Astrocyte of the spinal cord (primary cell): Measurements from ENCODE around the gene SLC34A1.

Experiments used
- DNase-seq: peaks from one replicate; pipeline ENCODE4 v3.0.0; 2011; ENCODE audit warnings: low read depth, low spot score
- H3K4me3 ChIP-seq: 2 replicates; pipeline ENCODE4 v1.5.1; 2011; ENCODE audit warnings: low read depth, mild to moderate bottlenecking, low read length, moderate library complexity
- CTCF ChIP-seq: IDR thresholded peaks from 2 replicates; pipeline ENCODE4 v1.5.1; 2012; ENCODE audit warnings: low read depth, mild to moderate bottlenecking, low read length, inconsistent platforms
- in situ Hi-C: cut with HindIII; loops from 2 replicates; pipeline ENCODE4 v1.10.0; 2017; ENCODE audit warnings: low sequenced_read_pairs

SLC34A1 gene

DNA sequence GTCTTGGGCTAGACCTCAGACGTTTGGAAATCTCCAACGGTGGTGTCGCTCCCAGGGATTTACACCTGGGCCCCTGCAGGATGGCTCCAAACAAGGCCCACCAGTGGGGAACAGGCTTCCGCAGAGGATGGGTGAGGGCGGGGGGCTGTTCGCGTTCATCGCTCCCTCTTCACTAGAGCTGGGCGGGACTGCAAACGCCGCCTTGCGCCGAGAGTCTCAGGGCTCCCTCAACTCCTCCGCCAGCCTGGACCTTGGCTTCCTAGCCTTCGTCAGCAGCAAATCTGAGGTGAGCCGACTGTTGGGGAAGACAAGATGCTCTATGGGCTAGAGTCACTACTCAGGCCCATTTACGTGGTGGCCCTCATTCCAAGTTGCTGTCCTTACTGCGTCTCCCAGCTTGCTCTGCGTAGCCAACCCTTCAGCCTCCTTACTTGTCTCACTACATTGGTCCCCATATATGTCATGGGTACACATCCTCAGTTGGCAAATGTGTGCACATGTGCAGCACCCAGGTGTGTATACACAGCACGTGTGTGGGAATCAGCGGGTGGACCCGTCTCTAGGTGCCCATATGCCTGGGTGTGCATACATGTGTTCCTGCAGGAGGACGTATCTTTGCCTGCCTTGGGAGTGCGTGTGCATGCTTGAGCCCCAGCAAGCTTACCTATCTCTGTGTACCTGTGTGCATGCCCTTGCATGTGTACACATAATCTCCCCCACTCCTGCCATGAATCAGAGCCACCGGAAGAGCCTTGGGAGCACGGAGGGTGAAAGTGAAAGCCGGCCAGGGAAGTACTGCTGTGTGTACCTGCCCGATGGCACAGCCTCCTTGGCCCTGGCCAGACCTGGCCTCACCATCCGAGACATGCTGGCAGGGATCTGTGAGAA, 16.0 kb upstream of the SLC34A1 start:
- no peak for TF ChIP-seq CTCF
- DNase-seq, result no peak
- H3K4me3 ChIP-seq, result no peak overlapping the region
- in situ Hi-C loops, result no loop called here

DNA sequence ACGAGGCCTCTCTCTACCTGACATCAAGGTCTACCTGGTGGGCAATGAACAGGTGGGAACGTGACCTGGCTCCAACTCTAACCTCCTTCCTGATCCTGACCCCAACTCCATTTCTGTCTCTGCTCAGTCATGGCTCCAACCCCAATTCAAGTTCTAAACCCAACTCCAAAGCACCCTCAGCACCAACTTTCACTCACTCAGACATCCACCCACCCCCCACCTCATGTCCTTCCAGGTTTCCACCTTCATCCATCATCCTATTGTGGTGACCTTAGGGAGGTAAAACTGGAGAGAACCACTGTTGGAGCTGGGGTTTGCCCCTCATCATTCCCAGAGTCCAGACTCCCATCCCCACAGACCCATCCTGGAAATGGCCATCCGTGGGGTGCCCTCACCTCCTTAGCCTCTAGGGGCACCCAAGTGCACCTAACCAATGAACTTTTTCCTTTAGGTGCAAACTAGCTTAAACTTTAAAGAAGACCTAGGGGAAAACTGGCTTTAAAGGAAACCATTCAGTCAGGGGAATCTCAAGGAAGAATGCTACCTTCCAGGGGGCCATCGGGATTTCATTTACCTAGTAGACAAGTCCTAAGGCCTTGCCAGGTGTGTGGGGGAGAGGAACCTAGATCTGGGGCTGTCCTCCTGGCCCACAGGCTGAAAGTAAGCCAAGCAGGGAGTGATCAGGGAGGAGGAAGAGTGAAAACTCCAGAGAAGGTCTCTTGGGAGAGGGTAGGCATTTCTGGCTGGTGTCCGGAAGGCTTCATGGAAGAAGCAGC, 15.2 kb upstream of the SLC34A1 start:
- no peak overlapping the region for H3K4me3 ChIP-seq
- in situ Hi-C loops, result no loop called here
- DNase-seq, result no peak
- peak; percentile 74 for TF ChIP-seq CTCF

DNA sequence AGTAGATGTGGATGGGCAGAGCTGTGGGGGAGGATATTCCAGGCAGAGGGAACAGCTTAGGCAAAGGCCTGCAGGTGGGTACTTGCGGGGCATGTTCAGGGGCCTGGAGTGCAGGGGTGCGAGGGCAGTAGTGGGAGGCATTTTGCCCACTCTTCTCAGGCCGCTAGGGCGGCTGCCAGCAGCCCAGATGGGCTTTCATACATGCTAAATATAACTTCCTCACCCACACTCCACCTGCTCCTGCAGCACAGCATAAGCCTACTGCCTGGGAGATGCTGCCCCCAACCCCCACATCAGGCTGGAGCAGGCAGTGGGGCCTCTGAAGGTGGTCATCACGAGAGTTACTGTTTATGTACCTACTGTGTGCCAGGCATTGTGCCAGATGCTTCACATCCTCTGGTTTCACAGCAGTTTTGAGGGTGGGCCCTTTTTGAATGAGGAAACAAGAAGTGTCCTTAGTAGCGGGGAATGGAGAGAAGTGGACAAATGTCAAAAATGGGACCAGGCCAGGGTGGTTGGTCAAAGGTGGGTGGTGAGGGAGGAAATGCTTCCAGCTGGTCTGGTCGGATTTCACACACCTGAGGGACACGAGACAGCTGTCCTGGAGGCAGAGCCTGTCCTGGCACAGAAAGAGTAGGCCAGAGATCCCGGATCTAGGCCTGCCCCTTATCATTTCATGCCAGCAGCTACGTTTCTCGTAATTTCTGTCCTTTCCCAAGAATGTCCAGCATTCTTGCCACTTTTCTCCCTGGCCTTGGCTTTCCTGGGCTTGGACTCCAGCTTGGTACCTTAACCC, 14.4 kb upstream of the SLC34A1 start:
- DNase-seq, result no peak
- in situ Hi-C loops, result no loop called here
- no peak overlapping the region for H3K4me3 ChIP-seq
- no peak for TF ChIP-seq CTCF

DNA sequence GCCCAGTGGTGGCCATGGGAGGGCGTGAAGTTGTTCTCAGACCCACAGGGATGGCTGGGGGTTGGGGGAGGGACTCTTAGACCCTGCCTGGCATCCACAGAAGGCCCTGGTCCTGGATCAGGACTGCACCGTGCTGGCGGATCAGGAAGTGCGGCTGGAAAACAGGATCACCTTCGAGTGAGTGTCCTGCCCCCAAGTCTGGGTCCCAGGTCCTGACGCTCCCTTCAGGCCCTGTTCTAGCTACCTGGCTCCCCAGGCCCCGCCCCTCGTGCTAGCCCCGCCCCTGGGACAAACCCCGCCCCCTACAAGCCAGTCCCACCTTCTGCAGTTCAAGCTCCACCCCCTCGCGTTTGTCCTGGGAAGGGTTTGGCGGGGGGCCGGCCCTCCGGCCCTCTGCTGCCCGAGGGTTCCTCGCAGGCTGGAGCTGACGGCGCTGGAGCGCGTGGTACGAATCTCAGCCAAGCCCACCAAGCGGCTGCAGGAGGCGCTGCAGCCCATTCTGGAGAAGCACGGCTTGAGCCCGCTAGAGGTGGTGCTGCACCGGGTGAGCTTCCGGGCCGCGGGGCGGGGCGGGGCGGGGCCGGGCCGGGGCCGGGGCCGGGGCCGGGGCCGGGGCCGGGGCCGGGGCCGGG, 13.6 kb upstream of the SLC34A1 start:
- DNase-seq, result peak; percentile 87
- in situ Hi-C loops, result no loop called here
- peak overlapping the region; percentile 48 for H3K4me3 ChIP-seq
- peak; percentile 59 for TF ChIP-seq CTCF

DNA sequence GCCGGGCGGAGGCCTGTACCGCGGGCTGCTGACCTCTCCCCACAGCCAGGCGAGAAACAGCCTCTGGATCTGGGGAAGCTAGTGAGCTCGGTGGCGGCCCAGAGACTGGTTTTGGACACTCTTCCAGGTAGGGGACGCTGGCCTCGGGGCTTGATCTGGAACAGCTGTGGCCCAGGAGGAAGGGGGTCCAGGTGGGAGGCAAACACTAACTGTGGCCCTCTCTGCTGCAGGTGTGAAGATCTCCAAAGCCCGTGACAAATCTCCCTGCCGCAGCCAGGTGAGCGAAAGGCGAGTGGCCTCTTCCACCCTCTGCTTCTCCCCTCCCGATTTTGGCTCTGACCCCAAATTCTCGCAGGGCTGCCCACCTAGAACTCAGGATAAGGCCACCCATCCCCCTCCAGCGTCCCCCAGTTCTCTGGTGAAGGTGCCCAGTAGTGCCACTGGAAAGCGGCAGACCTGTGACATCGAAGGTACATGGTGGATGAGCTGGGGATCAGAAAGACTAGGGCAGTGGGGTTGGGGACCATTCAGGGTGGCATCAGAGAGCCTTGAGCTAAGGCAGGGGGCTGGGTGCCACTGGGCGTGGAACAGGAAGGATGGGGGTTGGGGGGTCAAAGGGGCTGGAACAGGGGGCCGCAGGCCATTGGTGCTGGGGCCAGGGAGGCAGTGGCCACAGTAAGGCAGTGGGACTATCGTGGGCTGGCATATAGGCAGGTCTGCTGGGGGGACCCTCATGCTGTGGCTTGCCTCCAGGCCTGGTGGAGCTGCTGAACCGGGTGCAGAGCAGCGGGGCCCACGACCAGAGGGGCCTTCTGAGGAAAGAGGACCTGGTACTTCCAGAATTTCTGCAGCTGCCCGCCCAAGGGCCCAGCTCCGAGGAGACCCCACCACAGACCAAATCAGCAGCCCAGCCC, 12.9 kb upstream of the SLC34A1 start:
- in situ Hi-C loops, result no loop called here
- TF ChIP-seq CTCF, result no peak
- DNase-seq, result no peak
- peak overlapping the region; percentile 48 for H3K4me3 ChIP-seq
